Ovary (tissue), 3 donors: ENCODE data around the gene UPK3A.

Experiments
- EP300 ChIP-seq: sonication (generic); formaldehyde crosslinking; IDR thresholded peaks from one replicate; pipeline ENCODE4 v1.6.1; 2017; ENCODE audit warnings: antibody characterized with exemption
- POLR2A ChIP-seq: fragments of 450-650 bp; IDR thresholded peaks from one replicate; pipeline ENCODE4 v1.6.1; 2017; ENCODE audit warnings: antibody characterized with exemption, mild to moderate bottlenecking, moderate library complexity
- TF ChIP-seq, protein P1 (sequence below), 3 donors: fragments of 450-650 bp in 2 of 3; fragments of 200-600 bp in 1 of 3; IDR thresholded peaks; one replicate each; pipeline versions ENCODE4 v1.5.1 to v1.8.0; 2016 to 2022; ENCODE audit warnings: antibody characterized with exemption in 3 of 3, mild to moderate bottlenecking in 1 of 3
- donor health status: DM: no; HTN: no; CAD: no.

DNA sequence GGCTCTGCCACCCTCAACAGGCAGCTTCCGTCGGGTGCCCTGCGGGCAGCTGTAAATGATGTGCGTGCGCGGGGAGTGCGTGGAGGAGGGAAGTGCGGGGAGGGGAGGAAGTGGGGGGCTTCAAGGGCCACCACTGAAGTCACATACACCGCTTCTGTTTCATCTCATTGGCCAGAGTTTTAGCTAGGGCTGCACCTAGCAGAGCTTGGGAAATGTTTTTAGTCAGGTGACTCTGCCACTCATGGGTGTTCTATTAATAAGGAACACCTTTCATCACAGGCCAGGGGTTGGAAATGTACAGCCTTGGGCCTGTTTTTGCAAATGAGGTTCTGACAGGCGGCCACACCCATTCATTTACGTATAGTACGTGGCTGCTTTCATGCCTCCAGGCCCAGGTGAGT, 39.6 kb downstream of the UPK3A start:
- TF ChIP-seq POLR2A (no peak), EP300 (no peak)
- TF ChIP-seq, protein P1, sequence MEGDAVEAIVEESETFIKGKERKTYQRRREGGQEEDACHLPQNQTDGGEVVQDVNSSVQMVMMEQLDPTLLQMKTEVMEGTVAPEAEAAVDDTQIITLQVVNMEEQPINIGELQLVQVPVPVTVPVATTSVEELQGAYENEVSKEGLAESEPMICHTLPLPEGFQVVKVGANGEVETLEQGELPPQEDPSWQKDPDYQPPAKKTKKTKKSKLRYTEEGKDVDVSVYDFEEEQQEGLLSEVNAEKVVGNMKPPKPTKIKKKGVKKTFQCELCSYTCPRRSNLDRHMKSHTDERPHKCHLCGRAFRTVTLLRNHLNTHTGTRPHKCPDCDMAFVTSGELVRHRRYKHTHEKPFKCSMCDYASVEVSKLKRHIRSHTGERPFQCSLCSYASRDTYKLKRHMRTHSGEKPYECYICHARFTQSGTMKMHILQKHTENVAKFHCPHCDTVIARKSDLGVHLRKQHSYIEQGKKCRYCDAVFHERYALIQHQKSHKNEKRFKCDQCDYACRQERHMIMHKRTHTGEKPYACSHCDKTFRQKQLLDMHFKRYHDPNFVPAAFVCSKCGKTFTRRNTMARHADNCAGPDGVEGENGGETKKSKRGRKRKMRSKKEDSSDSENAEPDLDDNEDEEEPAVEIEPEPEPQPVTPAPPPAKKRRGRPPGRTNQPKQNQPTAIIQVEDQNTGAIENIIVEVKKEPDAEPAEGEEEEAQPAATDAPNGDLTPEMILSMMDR (IDR thresholded peaks at IDR 0.05), result no peak
